HepG2 (cell line): Measurements from ENCODE around the gene NUDT2. TPM values are rescaled to one million over a fixed set of nuclear protein-coding genes. Genes with fewer than 3 reads are reported as not detected.

Experiments used
- CERS6 ChIP-seq: sonication (generic); formaldehyde crosslinking; IDR thresholded peaks from 2 replicates; pipeline ENCODE4 v1.5.0; 2020; ENCODE audit warnings: missing genetic modification reagents
- E2F2 ChIP-seq: sonication (generic); formaldehyde crosslinking; IDR thresholded peaks from 2 replicates; pipeline ENCODE4 v1.4.0; 2020; ENCODE audit warnings: missing genetic modification reagents, borderline replicate concordance
- FOXP1 ChIP-seq, 2 experiments: fragments of 450-650 bp in 1 of 2; IDR thresholded peaks; 2 replicates each; pipeline ENCODE4 v1.6.1; 2017 to 2018; ENCODE audit warnings: antibody characterized with exemption in 1 of 2
- KAT2B ChIP-seq: fragments of 150-350 bp; IDR thresholded peaks from 2 replicates; pipeline ENCODE4 v1.6.1; 2014; ENCODE audit warnings: low read depth, low read length, borderline replicate concordance
- MXI1 ChIP-seq: IDR thresholded peaks from 3 replicates; pipeline ENCODE4 v1.6.1; 2012; ENCODE audit warnings: low read depth, low read length, inconsistent platforms, borderline replicate concordance
- NCOA2 ChIP-seq: sonication (generic); formaldehyde crosslinking; IDR thresholded peaks from 2 replicates; pipeline ENCODE4 v1.8.0; 2022; ENCODE audit warnings: inconsistent platforms
- NCOA5 ChIP-seq: sonication (generic); formaldehyde crosslinking; IDR thresholded peaks from 2 replicates; pipeline ENCODE4 v1.4.0; 2020; ENCODE audit warnings: missing genetic modification reagents
- PCBP2 ChIP-seq: fragments of 200-400 bp; formaldehyde crosslinking; optimal IDR thresholded peaks from 2 replicates; pipeline ENCODE3; 2018; ENCODE audit warnings: low read length, low read depth; ENCODE audit not compliant: poor library complexity, severe bottlenecking
- ZBTB25 ChIP-seq: IDR thresholded peaks from 2 replicates; pipeline ENCODE4 v1.6.1; 2018; ENCODE audit warnings: missing genetic modification reagents
- ZKSCAN1 ChIP-seq: fragments of 150-350 bp; IDR thresholded peaks from 2 replicates; pipeline ENCODE4 v1.6.1; 2014; ENCODE audit warnings: low read length
- ZNF253 ChIP-seq: sonication (generic); formaldehyde crosslinking; IDR thresholded peaks from 2 replicates; pipeline ENCODE4 v1.8.0; 2022; ENCODE audit warnings: mild to moderate bottlenecking, missing genetic modification reagents, borderline replicate concordance
- ZNF362 ChIP-seq: sonication (generic); formaldehyde crosslinking; IDR thresholded peaks from 2 replicates; pipeline ENCODE4 v1.4.0; 2020; ENCODE audit warnings: missing genetic modification reagents, mild to moderate bottlenecking, borderline replicate concordance
- ZNF570 ChIP-seq: sonication (generic); formaldehyde crosslinking; IDR thresholded peaks from 2 replicates; pipeline ENCODE4 v1.4.0; 2020; ENCODE audit warnings: mild to moderate bottlenecking, missing genetic modification reagents, borderline replicate concordance
- ZNF574 ChIP-seq: sonication (generic); formaldehyde crosslinking; IDR thresholded peaks from 2 replicates; pipeline ENCODE4 v1.4.0; 2020; ENCODE audit warnings: missing genetic modification reagents
- ZNF687 ChIP-seq: sonication (generic); formaldehyde crosslinking; IDR thresholded peaks from 2 replicates; pipeline ENCODE4 v1.5.1; 2020; ENCODE audit warnings: mild to moderate bottlenecking, missing genetic modification reagents, moderate library complexity
- ZNF75D ChIP-seq: sonication (generic); formaldehyde crosslinking; IDR thresholded peaks from 2 replicates; pipeline ENCODE4 v1.8.1; 2023; ENCODE audit warnings: missing genetic modification reagents, mild to moderate bottlenecking, borderline replicate concordance
- ZNF839 ChIP-seq: sonication (generic); formaldehyde crosslinking; IDR thresholded peaks from 2 replicates; pipeline ENCODE4 v1.4.0; 2020; ENCODE audit warnings: missing genetic modification reagents, mild to moderate bottlenecking, borderline replicate concordance
- polyA plus RNA-seq, 8 experiments: library from polyadenylated mRNA; depleted of rRNA in 3 of 8; stranded (reverse) in 7 of 8; unstranded in 1 of 8; fragments of >200 nt; fragmentation: Illumina TruSeq in 4 of 8; extraction: Trizol in 4 of 8; gene quantifications; 2 replicates each; pipeline versions ENCODE4 v1.2.1 to v1.2.3, GENCODE V29; 2011 to 2016; ENCODE audit warnings: low read depth in 4 of 8, missing spikeins in 1 of 8, mixed read lengths in 1 of 8; ENCODE audit not compliant: insufficient read depth in 1 of 8
- total RNA-seq, 5 experiments: library from RNA; depleted of rRNA; stranded (reverse); fragments of >200 nt; fragmentation: Illumina TruSeq; extraction: Trizol; gene quantifications; 2 replicates each; pipeline ENCODE4 v1.2.3, GENCODE V29; 2016; ENCODE audit warnings: low read depth in 1 of 5

The NUDT2 gene
- total and polyA plus RNA-seq, 2 of the 13 experiments (the other 11 are each of a cell fraction or from before 2014, with no cell fraction given), result 19.9 to 24.6 TPM

- TF ChIP-seq ZBTB25, result 0 out of 2 replicates have a peak, but pooled peaks have one; percentile 46
- TF ChIP-seq ZNF75D, result no peak
- no peak for TF ChIP-seq PCBP2
- no peak for TF ChIP-seq ZKSCAN1
- TF ChIP-seq NCOA5 (CRISPR knock-in tag), result no peak
- peak; percentile 59 for TF ChIP-seq ZNF687 (CRISPR knock-in tag)
- TF ChIP-seq ZNF839 (CRISPR knock-in tag), result no peak
- no peak for TF ChIP-seq CERS6 (CRISPR knock-in tag)
- TF ChIP-seq KAT2B, result no peak
- TF ChIP-seq E2F2 (CRISPR knock-in tag), result no peak
- TF ChIP-seq NCOA2, result peak; percentile 67
- TF ChIP-seq ZNF570 (CRISPR knock-in tag), result no peak
- no peak for TF ChIP-seq ZNF253 (CRISPR knock-in tag)
- peak; percentile 23; the same call in 1 of the 2 replicates for TF ChIP-seq ZNF574 (CRISPR knock-in tag)
- no peak for TF ChIP-seq FOXP1 (IDR thresholded peaks at IDR 0.05)
- TF ChIP-seq FOXP1 (CRISPR knock-in tag; IDR thresholded peaks at IDR 0.05), result peak; percentile 53
- peak; percentile 97 for TF ChIP-seq ZNF362 (CRISPR knock-in tag)
- TF ChIP-seq MXI1, result peak; percentile 55; the same call in 2 of the 3 replicates
Observed at GRCh38 chr9:34374905-34375552, 45.7 kb downstream of the NUDT2 start (continued).
